Pulmonary artery endothelial cell (primary cell): ENCODE data around the gene TTC4. TPM values are rescaled to one million over a fixed set of nuclear protein-coding genes. Genes with fewer than 3 reads are reported as not detected.
"Not testable (repeated sequence)": the region's sequence is repeated elsewhere in the genome, so short reads cannot be mapped to it uniquely, and the experiment has no call there.

Source experiments
- DNase-seq: peaks from one replicate; pipeline ENCODE4 v3.0.0-alpha.2; 2011; ENCODE audit warnings: low read depth, low spot score
- total RNA-seq: library from RNA; depleted of rRNA; stranded (reverse); fragments of >200 nt; gene quantifications from 2 replicates; pipeline ENCODE4 v1.2.3, GENCODE V29; 2014

Gene TTC4
- total RNA-seq, 1 donor from 2014 or later, result 22.0 TPM

- DNase-seq, result no peak
Observed at GRCh38 chr1:54748094-54748835, 32.6 kb downstream of the TTC4 start.

GRCh38 chr1:54750596-54750995, 34.9 kb downstream of the TTC4 start:
- no peak for DNase-seq

- DNase-seq, result no peak
Observed at GRCh38 chr1:54751426-54751825, 35.8 kb downstream of the TTC4 start.

GRCh38 chr1:54754045-54754444, 38.4 kb downstream of the TTC4 start:
- no peak for DNase-seq

- no peak for DNase-seq
Observed at GRCh38 chr1:54754486-54755285, 39.0 kb downstream of the TTC4 start.

GRCh38 chr1:54757833-54758232, 42.2 kb downstream of the TTC4 start:
- DNase-seq, result no peak

GRCh38 chr1:54758678-54759348, 43.2 kb downstream of the TTC4 start:
- no peak for DNase-seq

- DNase-seq, result no peak
Observed at GRCh38 chr1:54763816-54764132, 48.1 kb downstream of the TTC4 start.

GRCh38 chr1:54764133-54764921, 48.7 kb downstream of the TTC4 start, which contains the start of gene PARS2:
Gene PARS2 (minus strand): TSS chr1:54764523. CDS start chr1:54759161, 5,362 bp downstream.
- DNase-seq, result peak; percentile 98

GRCh38 chr1:54764922-54765561, 49.4 kb downstream of the TTC4 start:
- DNase-seq, result no peak

GRCh38 chr1:54766726-54767125, 51.1 kb downstream of the TTC4 start:
- no peak for DNase-seq

GRCh38 chr1:54767526-54767925, 51.9 kb downstream of the TTC4 start:
- DNase-seq, result no peak

GRCh38 chr1:54768093-54768492, 52.4 kb downstream of the TTC4 start:
- no peak for DNase-seq

- no peak for DNase-seq
Observed at GRCh38 chr1:54772951-54773350, 57.3 kb downstream of the TTC4 start.

- DNase-seq, result no peak
Observed at GRCh38 chr1:54774820-54775498, 59.3 kb downstream of the TTC4 start.

- DNase-seq, result not testable (repeated sequence)
Observed at GRCh38 chr1:54775828-54776721, 60.4 kb downstream of the TTC4 start.

- no peak for DNase-seq
Observed at GRCh38 chr1:54777011-54777410, 61.4 kb downstream of the TTC4 start.

- no peak for DNase-seq
Observed at GRCh38 chr1:54777431-54777830, 61.8 kb downstream of the TTC4 start.

GRCh38 chr1:54781023-54781723, 65.5 kb downstream of the TTC4 start:
- DNase-seq, result no peak
